GM23338 (cell line): ENCODE measurements around the gene DDAH2. TPM values are rescaled to one million over a fixed set of nuclear protein-coding genes. Genes with fewer than 3 reads are reported as not detected.

Source experiments
- ATAC-seq: fragments of 200-7000 bp; cut with Tn5 transposase; 3 replicates; pipeline ENCODE4 v1.9.1; 2020
- DNase-seq: peaks from one replicate; pipeline ENCODE4 v3.0.0-alpha.2; 2015; ENCODE audit warnings: low spot score
- H2AFZ ChIP-seq: fragments of 200-600 bp; sonication (generic); 2 replicates; pipeline ENCODE4 v1.8.0; 2016; ENCODE audit warnings: antibody characterized with exemption, mild to moderate bottlenecking, moderate library complexity
- H3F3A ChIP-seq: fragments of 200-600 bp; sonication (generic); replicated peaks from 2 replicates; pipeline ENCODE4 v1.8.0; 2017; ENCODE audit warnings: antibody characterized with exemption, mixed run types, low read depth
- H3K27ac ChIP-seq: fragments of 200-600 bp; sonication (generic); 2 replicates; pipeline ENCODE4 v1.6.1; 2016; ENCODE audit warnings: low read depth
- H3K27me3 ChIP-seq: fragments of 200-600 bp; sonication (generic); 2 replicates; pipeline ENCODE4 v1.8.0; 2016; ENCODE audit warnings: mild to moderate bottlenecking, mixed run types, moderate library complexity; ENCODE audit not compliant: insufficient read depth
- H3K36me3 ChIP-seq: fragments of 200-600 bp; sonication (generic); 2 replicates; pipeline ENCODE4 v1.8.0; 2016; ENCODE audit warnings: mild to moderate bottlenecking; ENCODE audit not compliant: insufficient read depth
- H3K4me1 ChIP-seq: fragments of 200-600 bp; sonication (generic); 2 replicates; pipeline ENCODE4 v1.8.0; 2016; ENCODE audit warnings: mild to moderate bottlenecking, moderate library complexity; ENCODE audit not compliant: insufficient read depth
- H3K4me2 ChIP-seq: fragments of 200-600 bp; sonication (generic); 2 replicates; pipeline ENCODE4 v1.7.1; 2017; ENCODE audit warnings: mixed run types
- H3K4me3 ChIP-seq: fragments of 200-600 bp; sonication (generic); 2 replicates; pipeline ENCODE4 v1.6.1; 2016; ENCODE audit warnings: mixed run types
- H3K79me2 ChIP-seq: fragments of 200-600 bp; sonication (generic); replicated peaks from 2 replicates; pipeline ENCODE4 v1.8.0; 2017; ENCODE audit warnings: mild to moderate bottlenecking; ENCODE audit not compliant: insufficient read depth
- H3K9me2 ChIP-seq: fragments of 200-600 bp; sonication (generic); 2 replicates; pipeline ENCODE4 v1.8.0; 2017; ENCODE audit not compliant: insufficient read depth
- H4K20me1 ChIP-seq: fragments of 200-600 bp; sonication (generic); replicated peaks from 2 replicates; pipeline ENCODE4 v1.8.0; 2017; ENCODE audit warnings: mild to moderate bottlenecking; ENCODE audit not compliant: insufficient read depth
- H3K27ac Mint-ChIP-seq: 2 replicates; pipeline ENCODE4 v1.8.0; 2020; ENCODE audit warnings: inconsistent platforms, mild to moderate bottlenecking, moderate library complexity, mixed read lengths
- H3K27me3 Mint-ChIP-seq: 3 replicates; pipeline ENCODE4 v1.8.0; 2022; ENCODE audit warnings: low read depth, mild to moderate bottlenecking, moderate library complexity, mixed read lengths, inconsistent platforms; ENCODE audit not compliant: insufficient read depth, poor library complexity
- H3K36me3 Mint-ChIP-seq: 3 replicates; pipeline ENCODE4 v1.8.0; 2021; ENCODE audit warnings: low read depth, mild to moderate bottlenecking, inconsistent platforms, moderate library complexity, mixed read lengths
- H3K4me1 Mint-ChIP-seq: 3 replicates; pipeline ENCODE4 v1.8.0; 2020; ENCODE audit warnings: mild to moderate bottlenecking, inconsistent platforms, mixed read lengths
- H3K4me3 Mint-ChIP-seq: 3 replicates; pipeline ENCODE4 v1.8.0; 2021; ENCODE audit warnings: moderate library complexity, mild to moderate bottlenecking, inconsistent platforms, mixed read lengths
- H3K9me3 Mint-ChIP-seq: 3 replicates; pipeline ENCODE4 v1.8.0; 2020; ENCODE audit warnings: moderate library complexity, mild to moderate bottlenecking, inconsistent platforms, mixed read lengths
- CTCF ChIP-seq, 2 experiments: fragments of 200-600 bp in 1 of 2; sonication (generic) in 1 of 2; conservative IDR thresholded peaks; 2 replicates each; pipeline versions ENCODE4 v1.5.1 to v1.6.1; 2016 to 2017; ENCODE audit warnings: antibody characterized with exemption in 2 of 2, low read depth in 2 of 2, mild to moderate bottlenecking in 2 of 2, moderate library complexity in 1 of 2
- EZH2 ChIP-seq: fragments of 200-600 bp; sonication (generic); IDR thresholded peaks from one replicate; pipeline ENCODE4 v1.8.0; 2017; ENCODE audit warnings: antibody characterized with exemption, mild to moderate bottlenecking, low read depth; ENCODE audit not compliant: unreplicated experiment
- JUNB ChIP-seq: IDR thresholded peaks from one replicate; pipeline ENCODE4 v1.6.1; 2016; ENCODE audit warnings: antibody characterized with exemption; ENCODE audit not compliant: unreplicated experiment
- POLR2AphosphoS5 ChIP-seq: IDR thresholded peaks from 2 replicates; pipeline ENCODE4 v1.6.1; 2016; ENCODE audit warnings: antibody characterized with exemption, low read depth
- ZNF331 ChIP-seq: fragments of 250-450 bp; sonication (Bioruptor Pico); IDR thresholded peaks from 2 replicates; pipeline ENCODE4 v1.5.0; 2020; ENCODE audit warnings: low read depth, mild to moderate bottlenecking, moderate library complexity
- polyA plus RNA-seq: library from polyadenylated mRNA; unstranded; fragments of >200 nt; fragmentation: Nextera tagmentation; extraction: Ambion mirVana; gene quantifications from 2 replicates; pipeline ENCODE4 v1.2.1, GENCODE V29; 2016
- total RNA-seq: library from RNA; depleted of rRNA; stranded (reverse); fragments of >200 nt; shearing (Covaris generic); gene quantifications from 2 replicates; pipeline ENCODE4 v1.2.3, GENCODE V29; 2014
- TF ChIP-seq, protein P1 (sequence below): IDR thresholded peaks from one replicate; pipeline ENCODE4 v1.6.1; 2018; ENCODE audit warnings: antibody characterized with exemption; ENCODE audit not compliant: unreplicated experiment
- TF ChIP-seq, protein P2 (sequence below): IDR thresholded peaks from 2 replicates; pipeline ENCODE4 v1.6.1; 2016; ENCODE audit warnings: antibody characterized with exemption

DDAH2 gene
- total and polyA plus RNA-seq, 2 experiments from 2014 or later = 58.7 to 65.1 TPM

- H3K4me2 ChIP-seq = peak overlapping the region; percentile 98
- H3K36me3 Mint-ChIP-seq = peaks cover 62% of the 10 kb centered on the region
- peaks cover 21% of the 10 kb centered on the region for H3K4me1 ChIP-seq
- H3K27ac ChIP-seq = peak overlapping the region; percentile 79
- no peaks in the 10 kb centered on the region; the same call in 2 of the 3 replicates for H3K9me3 Mint-ChIP-seq
- H3K27me3 Mint-ChIP-seq = peaks cover 19% of the 10 kb centered on the region
- peaks cover 30% of the 10 kb centered on the region for H3K4me1 Mint-ChIP-seq
- H3K27me3 ChIP-seq = peaks cover 8% of the 10 kb centered on the region; the same call in 1 of the 2 replicates
- DNase-seq (no peak), ATAC-seq (no peak)
- peaks cover 11% of the 10 kb centered on the region; the same call in 1 of the 2 replicates for H4K20me1 ChIP-seq
- peaks cover 22% of the 10 kb centered on the region for H3K79me2 ChIP-seq
- H3K27ac Mint-ChIP-seq = peak overlapping the region; percentile 96; the same call in 1 of the 2 replicates
- H3K4me3 ChIP-seq = peak overlapping the region; percentile 99
- H2AFZ ChIP-seq = no peak overlapping the region
- H3F3A ChIP-seq = peaks cover 47% of the 10 kb centered on the region
- H3K9me2 ChIP-seq = no peaks in the 10 kb centered on the region
- peak overlapping the region; percentile 93 for H3K4me3 Mint-ChIP-seq
- peaks cover 29% of the 10 kb centered on the region for H3K36me3 ChIP-seq
- TF ChIP-seq ZNF331 (no peak), CTCF (conservative IDR thresholded peaks at IDR 0.05; ENCODE audit: low read depth in 2 of 2) (no peak), POLR2AphosphoS5 (no peak), JUNB (no peak)
- TF ChIP-seq, protein P1, sequence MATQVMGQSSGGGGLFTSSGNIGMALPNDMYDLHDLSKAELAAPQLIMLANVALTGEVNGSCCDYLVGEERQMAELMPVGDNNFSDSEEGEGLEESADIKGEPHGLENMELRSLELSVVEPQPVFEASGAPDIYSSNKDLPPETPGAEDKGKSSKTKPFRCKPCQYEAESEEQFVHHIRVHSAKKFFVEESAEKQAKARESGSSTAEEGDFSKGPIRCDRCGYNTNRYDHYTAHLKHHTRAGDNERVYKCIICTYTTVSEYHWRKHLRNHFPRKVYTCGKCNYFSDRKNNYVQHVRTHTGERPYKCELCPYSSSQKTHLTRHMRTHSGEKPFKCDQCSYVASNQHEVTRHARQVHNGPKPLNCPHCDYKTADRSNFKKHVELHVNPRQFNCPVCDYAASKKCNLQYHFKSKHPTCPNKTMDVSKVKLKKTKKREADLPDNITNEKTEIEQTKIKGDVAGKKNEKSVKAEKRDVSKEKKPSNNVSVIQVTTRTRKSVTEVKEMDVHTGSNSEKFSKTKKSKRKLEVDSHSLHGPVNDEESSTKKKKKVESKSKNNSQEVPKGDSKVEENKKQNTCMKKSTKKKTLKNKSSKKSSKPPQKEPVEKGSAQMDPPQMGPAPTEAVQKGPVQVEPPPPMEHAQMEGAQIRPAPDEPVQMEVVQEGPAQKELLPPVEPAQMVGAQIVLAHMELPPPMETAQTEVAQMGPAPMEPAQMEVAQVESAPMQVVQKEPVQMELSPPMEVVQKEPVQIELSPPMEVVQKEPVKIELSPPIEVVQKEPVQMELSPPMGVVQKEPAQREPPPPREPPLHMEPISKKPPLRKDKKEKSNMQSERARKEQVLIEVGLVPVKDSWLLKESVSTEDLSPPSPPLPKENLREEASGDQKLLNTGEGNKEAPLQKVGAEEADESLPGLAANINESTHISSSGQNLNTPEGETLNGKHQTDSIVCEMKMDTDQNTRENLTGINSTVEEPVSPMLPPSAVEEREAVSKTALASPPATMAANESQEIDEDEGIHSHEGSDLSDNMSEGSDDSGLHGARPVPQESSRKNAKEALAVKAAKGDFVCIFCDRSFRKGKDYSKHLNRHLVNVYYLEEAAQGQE = no peak
- TF ChIP-seq, protein P2, sequence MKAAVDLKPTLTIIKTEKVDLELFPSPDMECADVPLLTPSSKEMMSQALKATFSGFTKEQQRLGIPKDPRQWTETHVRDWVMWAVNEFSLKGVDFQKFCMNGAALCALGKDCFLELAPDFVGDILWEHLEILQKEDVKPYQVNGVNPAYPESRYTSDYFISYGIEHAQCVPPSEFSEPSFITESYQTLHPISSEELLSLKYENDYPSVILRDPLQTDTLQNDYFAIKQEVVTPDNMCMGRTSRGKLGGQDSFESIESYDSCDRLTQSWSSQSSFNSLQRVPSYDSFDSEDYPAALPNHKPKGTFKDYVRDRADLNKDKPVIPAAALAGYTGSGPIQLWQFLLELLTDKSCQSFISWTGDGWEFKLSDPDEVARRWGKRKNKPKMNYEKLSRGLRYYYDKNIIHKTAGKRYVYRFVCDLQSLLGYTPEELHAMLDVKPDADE = no peak
Measured at GRCh38 chr6:31730631-31731086, 1.6 kb upstream of the DDAH2 start.

GRCh38 chr6:31729979-31730630 lies 1.0 kb upstream of the DDAH2 start:
- H3K4me3 Mint-ChIP-seq = peak overlapping the region; percentile 93
- H3K4me2 ChIP-seq = peak overlapping the region; percentile 98
- peak overlapping the region; percentile 99 for H3K4me3 ChIP-seq
- peaks cover 21% of the 10 kb centered on the region for H3K27me3 Mint-ChIP-seq
- DNase-seq = peak; percentile 96
- H3K36me3 Mint-ChIP-seq = peaks cover 64% of the 10 kb centered on the region
- peaks cover 21% of the 10 kb centered on the region for H3K4me1 ChIP-seq
- peak; percentile 77 for ATAC-seq
- H3K79me2 ChIP-seq = peaks cover 17% of the 10 kb centered on the region
- TF ChIP-seq EZH2 (no peak), CTCF (conservative IDR thresholded peaks at IDR 0.05; ENCODE audit: low read depth in 2 of 2) (peak in 1 of 2 experiments; percentile 20; a peak in 1 of 4 replicates), POLR2AphosphoS5 (peak; percentile 71)
- peaks cover 43% of the 10 kb centered on the region for H3F3A ChIP-seq
- H3K27me3 ChIP-seq = peaks cover 8% of the 10 kb centered on the region; the same call in 1 of the 2 replicates
- peaks cover 30% of the 10 kb centered on the region for H3K4me1 Mint-ChIP-seq
- peak overlapping the region; percentile 79 for H3K27ac ChIP-seq
- H3K36me3 ChIP-seq = peaks cover 29% of the 10 kb centered on the region
- peak overlapping the region; percentile 96 for H3K27ac Mint-ChIP-seq
- H3K9me2 ChIP-seq = no peaks in the 10 kb centered on the region
- peaks cover 11% of the 10 kb centered on the region; the same call in 1 of the 2 replicates for H4K20me1 ChIP-seq
- peak overlapping the region; percentile 95 for H2AFZ ChIP-seq
- H3K9me3 Mint-ChIP-seq = no peaks in the 10 kb centered on the region; the same call in 2 of the 3 replicates
